GM12892 (cell line): ENCODE measurements around the gene MAPKAPK5.
"Not testable (repeated sequence)": the region's sequence is repeated elsewhere in the genome, so short reads cannot be mapped to it uniquely, and the experiment has no call there.

Experiments
- DNase-seq: peaks from one replicate; pipeline ENCODE4 v3.0.0; 2011; ENCODE audit not compliant: insufficient read length
- FAIRE-seq: peaks from 2 replicates; lab custom pipeline; 2011; peaks lifted over from hg19 to GRCh38; lab: Jason Lieb, UNC
- POLR2A ChIP-seq: IDR thresholded peaks from 2 replicates; pipeline ENCODE4 v1.6.1; 2011; ENCODE audit warnings: low read depth, low read length, control low read depth
- POLR2AphosphoS5 ChIP-seq: IDR thresholded peaks from 2 replicates; pipeline ENCODE4 v1.6.1; 2011; ENCODE audit warnings: low read depth, low read length, control low read depth
- TAF1 ChIP-seq: IDR thresholded peaks from 2 replicates; pipeline ENCODE4 v1.6.1; 2011; ENCODE audit warnings: low read depth, mild to moderate bottlenecking, control low read depth, low read length, borderline replicate concordance

The MAPKAPK5 gene

DNA sequence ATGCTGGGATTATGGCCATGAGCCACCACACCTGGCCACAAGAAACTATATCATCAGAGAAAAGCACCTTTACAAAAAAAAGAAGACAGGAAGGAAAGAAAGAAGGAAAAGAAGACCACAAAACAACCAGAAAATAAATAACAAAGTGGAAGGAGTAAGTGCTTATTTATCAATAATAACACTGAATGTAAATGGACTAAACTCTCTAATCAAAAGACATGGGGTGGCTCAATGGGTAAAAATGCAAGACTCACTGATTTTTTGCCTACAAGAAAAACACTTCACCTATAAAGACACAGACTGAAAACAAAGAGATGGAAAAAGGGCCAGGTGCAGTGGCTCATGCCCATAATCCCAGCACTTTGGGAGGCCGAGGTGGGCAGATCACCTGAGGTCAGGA is 65.7 kb downstream of the MAPKAPK5 start:
- FAIRE-seq: no peak
- DNase-seq: no peak
- TF ChIP-seq POLR2A (no peak), TAF1 (no peak), POLR2AphosphoS5 (no peak)

DNA sequence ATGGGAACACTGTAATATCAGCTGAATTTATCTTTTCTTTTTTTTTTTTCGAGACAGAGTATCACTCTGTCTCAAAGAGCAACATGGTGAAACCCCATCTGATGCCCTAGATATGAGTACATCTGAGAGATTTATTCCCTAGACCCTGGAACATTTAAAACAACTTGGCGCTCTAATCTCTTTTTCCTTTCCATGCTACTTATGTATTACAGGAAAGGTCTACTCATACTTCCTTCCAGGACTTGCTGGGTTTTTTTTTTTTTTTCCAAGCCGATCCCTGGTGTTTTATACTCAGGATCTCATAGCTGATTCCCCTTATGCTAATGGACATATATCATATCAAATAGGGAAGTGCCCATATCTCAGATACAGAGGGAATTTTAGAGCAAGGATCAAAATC is 83.1 kb downstream of the MAPKAPK5 start:
- TF ChIP-seq TAF1 (no peak), POLR2A (no peak), POLR2AphosphoS5 (no peak)
- FAIRE-seq: no peak
- no peak for DNase-seq

DNA sequence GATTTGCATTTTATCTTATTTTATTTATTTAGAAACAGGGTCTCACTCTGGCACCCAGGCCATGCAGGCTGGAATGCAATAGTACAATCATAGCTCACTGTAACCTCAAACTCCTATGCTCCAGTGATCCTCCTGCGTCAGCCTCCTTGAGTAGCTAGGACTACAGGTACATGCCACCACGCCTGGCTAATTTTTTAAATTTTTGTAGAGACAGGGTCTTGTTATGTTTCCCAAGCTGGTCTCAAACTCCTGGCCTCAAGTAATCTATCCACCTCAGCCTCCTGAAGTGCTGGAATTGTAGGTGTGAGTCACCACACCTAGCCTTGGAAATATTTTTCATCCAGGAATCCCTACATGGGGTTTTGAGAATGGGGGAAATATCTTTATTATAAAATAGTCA is 84.6 kb downstream of the MAPKAPK5 start:
- DNase-seq: no peak
- no peak for FAIRE-seq
- TF ChIP-seq POLR2AphosphoS5 (no peak), TAF1 (no peak), POLR2A (no peak)

- DNase-seq (no peak), FAIRE-seq (no peak)
- TF ChIP-seq POLR2AphosphoS5 (no peak), POLR2A (no peak), TAF1 (no peak)
Measured at GRCh38 chr12:111927346-111927745, 85.3 kb downstream of the MAPKAPK5 start.

DNA sequence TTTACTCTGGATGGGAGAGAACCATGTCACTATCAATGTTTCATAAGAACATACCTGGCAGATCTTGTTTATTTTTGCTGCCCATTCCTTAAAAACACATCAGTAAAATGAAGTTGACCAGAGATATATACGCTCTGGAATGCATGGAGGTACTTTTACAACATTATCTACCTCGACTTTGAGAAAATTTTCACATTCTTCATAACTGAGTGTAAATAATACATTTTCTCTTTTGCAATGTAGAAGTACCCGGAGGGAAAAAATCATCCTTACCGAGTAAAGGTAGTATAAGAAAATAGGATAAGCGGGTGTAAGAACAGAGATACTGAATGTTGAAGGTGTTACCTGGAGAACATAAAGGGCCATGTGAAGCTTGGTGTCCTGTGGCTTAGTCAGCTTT is 90.2 kb downstream of the MAPKAPK5 start:
- no peak for TF ChIP-seq POLR2A
- FAIRE-seq (no peak), DNase-seq (no peak)

- DNase-seq (no peak), FAIRE-seq (no peak)
- TF ChIP-seq TAF1: no peak
- TF ChIP-seq POLR2AphosphoS5: no peak
- TF ChIP-seq POLR2A: no peak
Measured at GRCh38 chr12:111936869-111937268, 94.8 kb downstream of the MAPKAPK5 start.

DNA sequence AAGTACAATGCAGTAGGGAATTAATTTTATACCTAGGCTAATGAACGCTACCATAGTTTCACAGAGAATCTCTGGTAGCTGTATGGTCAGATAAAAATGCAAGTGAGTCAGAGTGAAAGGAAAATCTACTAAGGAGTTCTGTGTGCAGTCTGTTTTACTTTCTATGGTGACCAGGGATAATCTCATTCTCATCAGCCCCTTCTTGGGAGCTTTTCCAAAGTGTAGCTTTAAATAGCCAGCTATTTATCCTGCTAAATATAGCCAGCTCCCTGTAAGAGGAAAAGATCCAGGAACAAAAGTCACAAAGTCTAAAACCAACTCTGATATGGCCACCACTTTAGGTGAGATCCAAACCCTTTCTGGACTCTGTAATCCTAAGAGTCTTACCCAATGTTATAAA is 95.4 kb downstream of the MAPKAPK5 start:
- TF ChIP-seq POLR2A (no peak), TAF1 (no peak), POLR2AphosphoS5 (no peak)
- DNase-seq: no peak
- no peak for FAIRE-seq

- TF ChIP-seq POLR2A (no peak), POLR2AphosphoS5 (no peak), TAF1 (no peak)
- no peak for FAIRE-seq
- no peak for DNase-seq
Measured at GRCh38 chr12:111942557-111942956, 100.5 kb downstream of the MAPKAPK5 start.

- FAIRE-seq: no peak
- TF ChIP-seq TAF1: no peak
- no peak for TF ChIP-seq POLR2A
- no peak for TF ChIP-seq POLR2AphosphoS5
- DNase-seq: no peak
Measured at GRCh38 chr12:111943929-111944328, 101.9 kb downstream of the MAPKAPK5 start.

- not testable (repeated sequence) for FAIRE-seq
Measured at GRCh38 chr12:111950961-111951676, 109.1 kb downstream of the MAPKAPK5 start.

More at GRCh38 chr12:111950961-111951676, 109.1 kb downstream of the MAPKAPK5 start:
- DNase-seq: not testable (repeated sequence)
